CD4-positive, alpha-beta T cell (primary cell): ENCODE results near the gene SPTBN4. TPM values are rescaled to one million over a fixed set of nuclear protein-coding genes. Genes with fewer than 3 reads are reported as not detected.

Source experiments
- ATAC-seq: fragments of 200-7000 bp; cut with Tn5 transposase; one replicate; pipeline ENCODE4 v1.10.0; 2022; ENCODE audit warnings: mild to moderate bottlenecking; ENCODE audit not compliant: poor library complexity
- CTCF ChIA-PET: fragments of 350-600 bp; sonication (Branson Sonifier 250); formaldehyde crosslinking; loops from one replicate; lab custom pipeline; 2021; ENCODE audit warnings: antibody characterized with exemption, inconsistent platforms; lab: Charles Lee
- POLR2A ChIA-PET: fragments of 350-600 bp; sonication (Branson Sonifier 250); formaldehyde crosslinking; loops from one replicate; lab custom pipeline; 2021; ENCODE audit warnings: antibody characterized with exemption, inconsistent platforms; lab: Charles Lee
- DNase-seq, 14 experiments: peaks; one replicate each; pipeline ENCODE4 v3.0.0-alpha.2; 2013 to 2020; ENCODE audit warnings: mixed read lengths in 2 of 14
- H3K27ac ChIP-seq, 2 donors: one replicate each; pipeline versions ENCODE4 v1.5.1 to v1.7.0; 2013; ENCODE audit warnings: low read length in 2 of 2, low read depth in 1 of 2, mild to moderate bottlenecking in 1 of 2
- H3K27me3 ChIP-seq, 2 experiments: 1 replicate in 1 of 2; 2 replicates in 1 of 2; pipeline versions ENCODE4 v1.6.1 to v1.7.0; 2013; ENCODE audit warnings: low read length in 2 of 2, control low read depth in 1 of 2, mild to moderate bottlenecking in 1 of 2, moderate library complexity in 1 of 2; ENCODE audit not compliant: insufficient read depth in 2 of 2, control insufficient read depth in 1 of 2
- H3K36me3 ChIP-seq: one replicate; pipeline ENCODE4 v1.6.1; 2013; ENCODE audit warnings: low read length, control low read depth; ENCODE audit not compliant: insufficient read depth
- H3K4me1 ChIP-seq: one replicate; pipeline ENCODE4 v1.6.1; 2013; ENCODE audit warnings: low read length, control low read depth; ENCODE audit not compliant: insufficient read depth
- H3K4me3 ChIP-seq: one replicate; pipeline ENCODE4 v1.5.1; 2013; ENCODE audit warnings: mild to moderate bottlenecking, low read length, moderate library complexity
- H3K9me3 ChIP-seq, 2 experiments: 1 replicate in 1 of 2; 2 replicates in 1 of 2; pipeline versions ENCODE4 v1.6.1 to v1.7.0; 2013; ENCODE audit warnings: low read length in 2 of 2, mild to moderate bottlenecking in 2 of 2, control low read depth in 1 of 2, moderate library complexity in 1 of 2; ENCODE audit not compliant: control insufficient read depth in 1 of 2, insufficient read depth in 1 of 2
- H3K27ac Mint-ChIP-seq: one replicate; pipeline ENCODE4 v1.8.0; 2020; ENCODE audit warnings: mixed read lengths
- H3K27me3 Mint-ChIP-seq: one replicate; pipeline ENCODE4 v1.8.0; 2021; ENCODE audit warnings: mixed read lengths
- H3K36me3 Mint-ChIP-seq: one replicate; pipeline ENCODE4 v1.8.0; 2021; ENCODE audit warnings: low read depth, mixed read lengths
- H3K4me1 Mint-ChIP-seq: one replicate; pipeline ENCODE4 v1.8.0; 2021; ENCODE audit warnings: low read depth, mixed read lengths
- H3K4me3 Mint-ChIP-seq: one replicate; pipeline ENCODE4 v1.8.0; 2020; ENCODE audit warnings: mild to moderate bottlenecking, mixed read lengths
- H3K9me3 Mint-ChIP-seq: one replicate; pipeline ENCODE4 v1.8.0; 2020; ENCODE audit warnings: mixed read lengths
- CTCF ChIP-seq: fragments of 200-600 bp; IDR thresholded peaks from one replicate; pipeline ENCODE4 v1.8.0; 2022; ENCODE audit warnings: antibody characterized with exemption, mild to moderate bottlenecking
- intact Hi-C, 2 experiments: fragments of 100-400 bp; cut with DNase I in 1 of 2; cut with micrococcal nuclease in 1 of 2; formaldehyde crosslinking; loops; one replicate each; pipeline versions ENCODE4 v1.15.1 to v1.9.0; 2023 to 2025; cut with DNase I, micrococcal nuclease
- total RNA-seq, 174 experiments: library from RNA in 2 of 174; stranded (reverse) in 2 of 174; gene quantifications; one replicate each; pipeline ENCODE4 v1.2.3 and lab custom pipeline; 2021 to 2026

SPTBN4 gene
- total RNA-seq, 2 experiments from 2014 or later: 0.59 to 0.88 TPM

GRCh38 chr19:40603389-40604170 lies 136.8 kb downstream of the SPTBN4 start:
- Mint-ChIP-seq H3K4me1 (peaks cover 79% of the 10 kb centered on the region), H3K9me3 (no peaks in the 10 kb centered on the region), H3K36me3 (no peaks in the 10 kb centered on the region), H3K27me3 (peaks cover 38% of the 10 kb centered on the region), H3K4me3 (peak overlapping the region; percentile 88), H3K27ac (peak overlapping the region; percentile 88)
- Histone ChIP-seq H3K27me3 (peaks cover 29 to 33% of the 10 kb centered on the region in 2 experiments), H3K27ac (peak overlapping the region in 1 of 2 donors; percentile 49), H3K4me3 (peak overlapping the region; percentile 66), H3K36me3 (no peaks in the 10 kb centered on the region), H3K9me3 (no peaks in the 10 kb centered on the region), H3K4me1 (peaks cover 93% of the 10 kb centered on the region)
- peak; percentile 72 for ATAC-seq
- ChIA-PET POLR2A (interaction anchor here (0.7 to 4.0 kb wide), 16 partner anchors 8 to 1168 kb away, joined by 3 to 51 read pairs (median 4); partner anchors contain the start of genes ACTMAP, BLVRB, RPS16 and SERTAD1), CTCF (interaction anchor here (0.9 to 3.9 kb wide), 8 partner anchors 9 to 139 kb away, joined by 3 to 37 read pairs (median 4); no protein-coding TSS in a partner anchor)
- DNase-seq: peak; percentile 91 to 99 (median 97)
- TF ChIP-seq CTCF: no peak
- intact Hi-C loops: loop anchor here (2.0 to 5.0 kb wide), 6 partner anchors 31 to 316 kb away; partner anchors contain the start of genes BLVRB (in 2 of the 2), SPTBN4 (in 2 of the 2) and AKT2 (in 1 of the 2)

GRCh38 chr19:40604171-40604646 lies 137.4 kb downstream of the SPTBN4 start:
- peak overlapping the region; percentile 88 for H3K4me3 Mint-ChIP-seq
- ChIA-PET POLR2A (interaction anchor here (0.7 to 4.0 kb wide), 15 partner anchors 9 to 1168 kb away, joined by 3 to 51 read pairs (median 4); partner anchors contain the start of genes ACTMAP, BLVRB, RPS16 and SERTAD1), CTCF (interaction anchor here (0.9 to 3.9 kb wide), 8 partner anchors 9 to 140 kb away, joined by 3 to 37 read pairs (median 5); no protein-coding TSS in a partner anchor)
- no peak for DNase-seq
- H3K4me3 ChIP-seq: peak overlapping the region; percentile 66
- no peak for TF ChIP-seq CTCF
- intact Hi-C loops: loop anchor here (2.0 to 5.0 kb wide), 6 partner anchors 31 to 317 kb away; partner anchors contain the start of genes BLVRB (in 2 of the 2), SPTBN4 (in 2 of the 2) and AKT2 (in 1 of the 2)
- peaks cover 24 to 26% of the 10 kb centered on the region in 2 experiments for H3K27me3 ChIP-seq
- H3K4me1 ChIP-seq: peaks cover 93% of the 10 kb centered on the region
- ATAC-seq: no peak
- H3K27ac ChIP-seq: no peak overlapping the region
- H3K9me3 ChIP-seq: no peaks in the 10 kb centered on the region
- peaks cover 79% of the 10 kb centered on the region for H3K4me1 Mint-ChIP-seq
- H3K27ac Mint-ChIP-seq: peak overlapping the region; percentile 88
- H3K36me3 Mint-ChIP-seq: no peaks in the 10 kb centered on the region
- peaks cover 32% of the 10 kb centered on the region for H3K27me3 Mint-ChIP-seq
- no peaks in the 10 kb centered on the region for H3K9me3 Mint-ChIP-seq
- H3K36me3 ChIP-seq: no peaks in the 10 kb centered on the region

- no peaks in the 10 kb centered on the region for H3K9me3 Mint-ChIP-seq
- peak overlapping the region; percentile 88 for H3K4me3 Mint-ChIP-seq
- H3K27ac Mint-ChIP-seq: peak overlapping the region; percentile 88
- peaks cover 27% of the 10 kb centered on the region for H3K27me3 Mint-ChIP-seq
- Histone ChIP-seq H3K36me3 (no peaks in the 10 kb centered on the region), H3K4me3 (peak overlapping the region; percentile 66), H3K27ac (peak overlapping the region; percentile 64 to 75), H3K27me3 (peaks cover 20 to 21% of the 10 kb centered on the region in 2 experiments), H3K9me3 (no peaks in the 10 kb centered on the region), H3K4me1 (peaks cover 93% of the 10 kb centered on the region)
- ChIA-PET CTCF (interaction anchor here (1.0 to 4.0 kb wide), 11 partner anchors 10 to 657 kb away, joined by 3 to 37 read pairs (median 5); no protein-coding TSS in a partner anchor), POLR2A (interaction anchor here (0.6 to 4.0 kb wide), 26 partner anchors 9 to 1169 kb away, joined by 3 to 51 read pairs (median 4); partner anchors contain the start of genes BLVRB, COQ8B, ITPKC and NUMBL)
- TF ChIP-seq CTCF: no peak
- H3K4me1 Mint-ChIP-seq: peaks cover 77% of the 10 kb centered on the region
- peak in 3 of 14 experiments; percentile 21 to 65 (median 53) for DNase-seq
- intact Hi-C loops: loop anchor here (1.0 to 5.0 kb wide), 7 partner anchors 10 to 317 kb away; partner anchors contain the start of genes BLVRB (in 2 of the 2), SPTBN4 (in 2 of the 2) and AKT2 (in 1 of the 2)
- no peaks in the 10 kb centered on the region for H3K36me3 Mint-ChIP-seq
- ATAC-seq: no peak
These were observed 137.9 kb downstream of the SPTBN4 start for GRCh38 chr19:40604647-40605215.
